ENCODE results near the gene THAP8. TPM values are rescaled to one million over a fixed set of nuclear protein-coding genes. Genes with fewer than 3 reads are reported as not detected.

The THAP8 gene
- total RNA-seq, 1 donor from 2014 or later: 4.2 TPM

- no peak for DNase-seq
- Histone ChIP-seq H3K27ac (replicated peaks) (peak overlapping the region; percentile 61), H3K9me3 (replicated peaks) (no peaks in the 10 kb centered on the region), H3K4me3 (no peak overlapping the region), H3K36me3 (no peaks in the 10 kb centered on the region), H3K27me3 (ENCODE audit: low read depth) (no peaks in the 10 kb centered on the region), H3K4me1 (peaks cover 53% of the 10 kb centered on the region)
- intact Hi-C loops (cut with micrococcal nuclease): no loop called here
- TF ChIP-seq CTCF (IDR thresholded peaks at IDR 0.05; ENCODE audit: borderline replicate concordance): no peak
Observed at GRCh38 chr19:36097036-36097435, 43.0 kb upstream of the THAP8 start.

- Histone ChIP-seq H3K9me3 (replicated peaks) (no peaks in the 10 kb centered on the region), H3K27ac (replicated peaks) (peak overlapping the region; percentile 73), H3K4me1 (peaks cover 25% of the 10 kb centered on the region), H3K27me3 (ENCODE audit: low read depth) (no peaks in the 10 kb centered on the region), H3K4me3 (no peak overlapping the region), H3K36me3 (no peaks in the 10 kb centered on the region)
- DNase-seq: peak; percentile 33
- intact Hi-C loops (cut with micrococcal nuclease): no loop called here
- no peak for TF ChIP-seq CTCF (IDR thresholded peaks at IDR 0.05; ENCODE audit: borderline replicate concordance)
Observed at GRCh38 chr19:36093687-36094086, 39.6 kb upstream of the THAP8 start.

GRCh38 chr19:36093146-36093662, 39.1 kb upstream of the THAP8 start:
- intact Hi-C loops (cut with micrococcal nuclease): no loop called here
- H3K27me3 ChIP-seq (ENCODE audit: low read depth): no peaks in the 10 kb centered on the region
- no peak for TF ChIP-seq CTCF (IDR thresholded peaks at IDR 0.05; ENCODE audit: borderline replicate concordance)
- DNase-seq: no peak
- H3K4me3 ChIP-seq: no peak overlapping the region
- H3K4me1 ChIP-seq: peaks cover 25% of the 10 kb centered on the region
- no peaks in the 10 kb centered on the region for H3K9me3 ChIP-seq (replicated peaks)
- peak overlapping the region; percentile 73 for H3K27ac ChIP-seq (replicated peaks)
- no peaks in the 10 kb centered on the region for H3K36me3 ChIP-seq

- Histone ChIP-seq H3K4me3 (no peak overlapping the region), H3K27me3 (ENCODE audit: low read depth) (no peaks in the 10 kb centered on the region), H3K36me3 (no peaks in the 10 kb centered on the region), H3K9me3 (replicated peaks) (no peaks in the 10 kb centered on the region), H3K4me1 (peaks cover 23% of the 10 kb centered on the region), H3K27ac (replicated peaks) (no peak overlapping the region)
- DNase-seq: no peak
- intact Hi-C loops (cut with micrococcal nuclease): no loop called here
- no peak for TF ChIP-seq CTCF (IDR thresholded peaks at IDR 0.05; ENCODE audit: borderline replicate concordance)
Observed at GRCh38 chr19:36092566-36092965, 38.5 kb upstream of the THAP8 start.

GRCh38 chr19:36090910-36091695, 37.0 kb upstream of the THAP8 start:
- no peak overlapping the region for H3K27ac ChIP-seq (replicated peaks)
- no peaks in the 10 kb centered on the region for H3K9me3 ChIP-seq (replicated peaks)
- no peaks in the 10 kb centered on the region for H3K36me3 ChIP-seq
- H3K4me3 ChIP-seq: no peak overlapping the region
- H3K4me1 ChIP-seq: peaks cover 13% of the 10 kb centered on the region
- intact Hi-C loops (cut with micrococcal nuclease): no loop called here
- no peak for DNase-seq
- H3K27me3 ChIP-seq (ENCODE audit: low read depth): no peaks in the 10 kb centered on the region
- TF ChIP-seq CTCF (IDR thresholded peaks at IDR 0.05; ENCODE audit: borderline replicate concordance): no peak
